WTC11 (cell line): ENCODE measurements around the gene LHPP. TPM values are rescaled to one million over a fixed set of nuclear protein-coding genes. Genes with fewer than 3 reads are reported as not detected.
"Not testable (repeated sequence)": the region's sequence is repeated elsewhere in the genome, so short reads cannot be mapped to it uniquely, and the experiment has no call there.

Source experiments
- ATAC-seq: fragments of 200-7000 bp; cut with Tn5 transposase; 2 replicates; pipeline ENCODE4 v1.10.0; 2021; ENCODE audit warnings: mild to moderate bottlenecking, moderate library complexity
- CTCF ChIA-PET: fragments of 300-600 bp; sonication (Branson Sonifier 250); formaldehyde crosslinking; loops from one replicate; lab custom pipeline; 2021; ENCODE audit warnings: antibody characterized with exemption; lab: Charles Lee
- POLR2A ChIA-PET: fragments of 350-600 bp; sonication (Branson Sonifier 250); formaldehyde crosslinking; loops from one replicate; lab custom pipeline; 2021; ENCODE audit warnings: antibody characterized with exemption; lab: Charles Lee
- DNase-seq: peaks from one replicate; pipeline ENCODE4 v3.0.0; 2021; ENCODE audit warnings: low spot score
- H3K27ac Mint-ChIP-seq: 2 replicates; pipeline ENCODE4 v1.8.0; 2021; ENCODE audit warnings: mixed read lengths
- H3K27me3 Mint-ChIP-seq: 2 replicates; pipeline ENCODE4 v1.8.0; 2021; ENCODE audit warnings: low read depth, mild to moderate bottlenecking, moderate library complexity, mixed read lengths
- H3K36me3 Mint-ChIP-seq: 2 replicates; pipeline ENCODE4 v1.8.0; 2021; ENCODE audit warnings: mixed read lengths
- H3K4me1 Mint-ChIP-seq: 2 replicates; pipeline ENCODE4 v1.8.0; 2022; ENCODE audit warnings: mixed read lengths
- H3K4me3 Mint-ChIP-seq: 2 replicates; pipeline ENCODE4 v1.8.0; 2021; ENCODE audit warnings: mild to moderate bottlenecking, moderate library complexity, mixed read lengths
- H3K9me3 Mint-ChIP-seq: 2 replicates; pipeline ENCODE4 v1.8.0; 2021; ENCODE audit warnings: mixed read lengths
- ESRRA ChIP-seq: sonication (generic); formaldehyde crosslinking; IDR thresholded peaks from 2 replicates; pipeline ENCODE4 v1.8.1; 2022; ENCODE audit warnings: mild to moderate bottlenecking, missing genetic modification reagents, borderline replicate concordance
- HMGA2 ChIP-seq: fragments of 250-450 bp; sonication (Bioruptor Pico); IDR thresholded peaks from 2 replicates; pipeline ENCODE4 v1.4.0; 2021; ENCODE audit warnings: mild to moderate bottlenecking, moderate library complexity
- NR1H2 ChIP-seq: sonication (generic); formaldehyde crosslinking; IDR thresholded peaks from 2 replicates; pipeline ENCODE4 v1.9.0; 2021; ENCODE audit warnings: mild to moderate bottlenecking, moderate library complexity, missing genetic modification reagents
- NR2C2 ChIP-seq: sonication (generic); formaldehyde crosslinking; IDR thresholded peaks from 2 replicates; pipeline ENCODE4 v1.8.0; 2022; ENCODE audit warnings: mild to moderate bottlenecking, missing genetic modification reagents
- TP53 ChIP-seq: sonication (generic); formaldehyde crosslinking; IDR thresholded peaks from 2 replicates; pipeline ENCODE4 v1.8.1; 2023; ENCODE audit warnings: mild to moderate bottlenecking, missing genetic modification reagents
- ZNF121 ChIP-seq: sonication (generic); formaldehyde crosslinking; IDR thresholded peaks from 2 replicates; pipeline ENCODE4 v1.8.0; 2023; ENCODE audit warnings: missing genetic modification reagents
- ZNF232 ChIP-seq: sonication (generic); formaldehyde crosslinking; IDR thresholded peaks from 2 replicates; pipeline ENCODE4 v1.8.0; 2022; ENCODE audit warnings: mild to moderate bottlenecking, missing genetic modification reagents
- ZNF423 ChIP-seq: fragments of 250-450 bp; sonication (Bioruptor Pico); IDR thresholded peaks from 2 replicates; pipeline ENCODE4 v2.1.2; 2022; ENCODE audit warnings: mild to moderate bottlenecking, moderate library complexity
- total RNA-seq: library from RNA; stranded (reverse); gene quantifications from 3 replicates; pipeline ENCODE4 v1.2.3, GENCODE V29; 2021
- TF ChIP-seq, protein P1 (sequence below): fragments of 250-450 bp; sonication (Bioruptor Pico); IDR thresholded peaks from 2 replicates; pipeline ENCODE4 v1.9.0; 2021; ENCODE audit warnings: mild to moderate bottlenecking
- TF ChIP-seq, protein P2 (sequence below): sonication (generic); formaldehyde crosslinking; IDR thresholded peaks from 2 replicates; pipeline ENCODE4 v1.8.1; 2023; ENCODE audit warnings: mild to moderate bottlenecking, missing genetic modification reagents, moderate library complexity
- TF ChIP-seq, protein P3 (sequence below): sonication (generic); formaldehyde crosslinking; IDR thresholded peaks from 2 replicates; pipeline ENCODE4 v1.8.0; 2022; ENCODE audit warnings: mild to moderate bottlenecking, missing genetic modification reagents

The LHPP gene
- total RNA-seq, 1 experiment from 2014 or later = 33.2 TPM

DNA sequence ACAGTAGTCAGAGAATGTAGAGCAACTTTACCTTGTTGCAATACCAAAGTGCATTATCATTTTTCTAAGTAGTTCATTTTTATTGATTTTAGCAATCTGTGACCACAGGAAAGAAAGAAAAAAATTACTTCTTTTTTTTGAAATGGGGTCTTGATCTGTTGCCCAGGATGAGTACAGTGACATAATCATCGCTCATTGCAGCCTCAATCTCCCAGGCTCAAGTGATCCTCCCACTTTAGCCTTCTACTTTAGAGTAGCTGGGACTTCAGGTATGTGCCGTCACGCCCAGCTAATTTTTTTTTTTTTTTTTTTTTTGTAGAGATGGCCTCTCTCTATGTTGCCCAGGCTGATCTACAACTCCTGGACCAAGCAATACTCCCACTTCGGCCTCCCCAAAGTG is 31.5 kb upstream of the LHPP start:
- Mint-ChIP-seq H3K9me3 (no peaks in the 10 kb centered on the region), H3K27me3 (no peaks in the 10 kb centered on the region; the same call in 1 of the 2 replicates), H3K4me3 (no peak overlapping the region), H3K4me1 (peaks cover 20% of the 10 kb centered on the region), H3K36me3 (no peaks in the 10 kb centered on the region), H3K27ac (no peak overlapping the region)
- CTCF ChIA-PET = interaction anchor here (0.7 to 1.7 kb wide), 6 partner anchors 11 to 135 kb away, joined by 3 to 5 read pairs (median 3); partner anchors contain the start of gene OAT
- ATAC-seq (no peak), DNase-seq (no peak)
- POLR2A ChIA-PET = no interaction called here
- TF ChIP-seq, protein P1, sequence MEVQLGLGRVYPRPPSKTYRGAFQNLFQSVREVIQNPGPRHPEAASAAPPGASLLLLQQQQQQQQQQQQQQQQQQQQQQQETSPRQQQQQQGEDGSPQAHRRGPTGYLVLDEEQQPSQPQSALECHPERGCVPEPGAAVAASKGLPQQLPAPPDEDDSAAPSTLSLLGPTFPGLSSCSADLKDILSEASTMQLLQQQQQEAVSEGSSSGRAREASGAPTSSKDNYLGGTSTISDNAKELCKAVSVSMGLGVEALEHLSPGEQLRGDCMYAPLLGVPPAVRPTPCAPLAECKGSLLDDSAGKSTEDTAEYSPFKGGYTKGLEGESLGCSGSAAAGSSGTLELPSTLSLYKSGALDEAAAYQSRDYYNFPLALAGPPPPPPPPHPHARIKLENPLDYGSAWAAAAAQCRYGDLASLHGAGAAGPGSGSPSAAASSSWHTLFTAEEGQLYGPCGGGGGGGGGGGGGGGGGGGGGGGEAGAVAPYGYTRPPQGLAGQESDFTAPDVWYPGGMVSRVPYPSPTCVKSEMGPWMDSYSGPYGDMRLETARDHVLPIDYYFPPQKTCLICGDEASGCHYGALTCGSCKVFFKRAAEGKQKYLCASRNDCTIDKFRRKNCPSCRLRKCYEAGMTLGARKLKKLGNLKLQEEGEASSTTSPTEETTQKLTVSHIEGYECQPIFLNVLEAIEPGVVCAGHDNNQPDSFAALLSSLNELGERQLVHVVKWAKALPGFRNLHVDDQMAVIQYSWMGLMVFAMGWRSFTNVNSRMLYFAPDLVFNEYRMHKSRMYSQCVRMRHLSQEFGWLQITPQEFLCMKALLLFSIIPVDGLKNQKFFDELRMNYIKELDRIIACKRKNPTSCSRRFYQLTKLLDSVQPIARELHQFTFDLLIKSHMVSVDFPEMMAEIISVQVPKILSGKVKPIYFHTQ (CRISPR knock-in tag) = no peak
- TF ChIP-seq ZNF121 (CRISPR knock-in tag) = peak; percentile 63; the same call in 1 of the 2 replicates

DNA sequence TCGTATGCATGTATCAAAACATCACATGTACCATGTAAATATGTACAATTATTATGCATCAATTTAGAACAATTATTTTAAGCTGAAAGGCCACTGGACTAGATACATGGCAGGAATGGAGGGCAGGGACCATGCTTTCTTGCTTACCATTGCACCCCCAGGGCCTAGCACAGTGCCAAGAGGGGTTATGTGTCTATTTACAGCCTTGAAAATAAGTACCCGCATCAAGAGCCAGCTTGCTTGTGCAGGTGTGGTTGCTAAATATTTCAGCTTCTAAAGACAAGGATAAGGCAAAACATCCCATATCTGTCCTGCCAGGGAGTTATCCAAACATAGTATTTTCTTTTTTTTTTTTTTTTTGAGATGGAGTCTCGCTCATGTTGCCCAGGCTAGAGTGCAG is 28.2 kb upstream of the LHPP start:
- Mint-ChIP-seq H3K36me3 (no peaks in the 10 kb centered on the region), H3K4me3 (no peak overlapping the region), H3K27me3 (no peaks in the 10 kb centered on the region; the same call in 1 of the 2 replicates), H3K27ac (no peak overlapping the region), H3K9me3 (no peaks in the 10 kb centered on the region), H3K4me1 (peaks cover 17% of the 10 kb centered on the region)
- ChIA-PET POLR2A (interaction anchor here (1.0 to 1.2 kb wide), 2 partner anchors 15 to 21 kb away, joined by 3 read pairs; partner anchors contain the start of gene OAT), CTCF (interaction anchor here (0.6 to 1.5 kb wide), 3 partner anchors 21 to 44 kb away, joined by 3 to 4 read pairs (median 3); no protein-coding TSS in a partner anchor)
- DNase-seq (no peak), ATAC-seq (no peak)
- TF ChIP-seq ZNF232 (CRISPR knock-in tag) (no peak), NR2C2 (CRISPR knock-in tag) (no peak), ZNF423 (CRISPR knock-in tag) (no peak), HMGA2 (no peak), ESRRA (CRISPR knock-in tag) (no peak)
- TF ChIP-seq, protein P2, sequence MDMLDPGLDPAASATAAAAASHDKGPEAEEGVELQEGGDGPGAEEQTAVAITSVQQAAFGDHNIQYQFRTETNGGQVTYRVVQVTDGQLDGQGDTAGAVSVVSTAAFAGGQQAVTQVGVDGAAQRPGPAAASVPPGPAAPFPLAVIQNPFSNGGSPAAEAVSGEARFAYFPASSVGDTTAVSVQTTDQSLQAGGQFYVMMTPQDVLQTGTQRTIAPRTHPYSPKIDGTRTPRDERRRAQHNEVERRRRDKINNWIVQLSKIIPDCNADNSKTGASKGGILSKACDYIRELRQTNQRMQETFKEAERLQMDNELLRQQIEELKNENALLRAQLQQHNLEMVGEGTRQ (CRISPR knock-in tag) = no peak

DNA sequence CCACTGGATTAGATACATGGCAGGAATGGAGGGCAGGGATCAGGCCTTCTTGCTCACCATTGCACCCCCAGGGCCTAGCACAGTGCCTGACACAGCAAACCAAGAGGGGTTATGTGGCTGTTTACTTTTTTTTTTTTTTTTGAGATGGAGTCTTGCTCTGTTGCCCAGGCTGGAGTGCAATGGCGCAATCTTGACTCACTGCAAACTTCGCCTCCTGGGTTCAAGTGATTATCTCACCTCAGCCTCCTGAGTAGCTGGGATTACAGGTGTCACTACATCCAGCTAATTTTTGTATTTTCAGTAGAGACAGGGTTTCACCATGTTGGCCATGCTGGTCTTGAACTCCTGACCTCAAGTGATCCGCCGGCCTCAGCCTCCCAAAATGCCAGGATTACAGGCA is 25.9 kb upstream of the LHPP start:
- H3K4me3 Mint-ChIP-seq, DNase-seq, POLR2A ChIA-PET, ATAC-seq, H3K4me1 Mint-ChIP-seq, CTCF ChIA-PET, H3K27ac Mint-ChIP-seq, H3K27me3 Mint-ChIP-seq, H3K9me3 Mint-ChIP-seq, H3K36me3 Mint-ChIP-seq: not testable (repeated sequence)
- TF ChIP-seq ZNF121 (CRISPR knock-in tag) = peak; percentile 45; the same call in 1 of the 2 replicates

DNA sequence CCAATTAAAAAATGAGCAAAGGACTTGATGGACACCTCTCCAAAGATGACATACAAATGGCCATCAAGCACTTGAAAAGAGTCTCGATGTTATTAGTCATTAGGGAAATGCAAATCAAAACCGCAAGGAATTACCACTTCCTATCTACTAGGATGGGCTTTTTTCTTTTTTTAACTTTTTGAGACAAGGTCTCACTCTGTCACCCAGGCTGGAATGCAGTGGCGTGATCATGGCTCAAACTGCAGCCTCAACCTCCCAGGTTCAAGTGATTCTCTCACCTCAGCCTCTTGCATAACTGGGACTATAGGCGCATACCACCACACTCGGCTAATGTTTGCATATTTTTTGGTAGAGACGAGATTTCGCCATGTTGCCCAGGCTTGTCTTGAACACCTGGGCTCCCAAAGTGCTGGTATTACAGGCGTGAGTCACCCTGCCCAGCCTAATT is 25.4 kb upstream of the LHPP start:
- Mint-ChIP-seq H3K27me3 (no peaks in the 10 kb centered on the region), H3K4me3 (no peak overlapping the region), H3K9me3 (no peaks in the 10 kb centered on the region), H3K36me3 (no peaks in the 10 kb centered on the region), H3K27ac (no peak overlapping the region), H3K4me1 (peaks cover 2% of the 10 kb centered on the region; the same call in 1 of the 2 replicates)
- POLR2A ChIA-PET = no interaction called here
- ATAC-seq (no peak), DNase-seq (no peak)
- no peak for TF ChIP-seq NR1H2
- no peak for TF ChIP-seq TP53
- TF ChIP-seq, protein P3, sequence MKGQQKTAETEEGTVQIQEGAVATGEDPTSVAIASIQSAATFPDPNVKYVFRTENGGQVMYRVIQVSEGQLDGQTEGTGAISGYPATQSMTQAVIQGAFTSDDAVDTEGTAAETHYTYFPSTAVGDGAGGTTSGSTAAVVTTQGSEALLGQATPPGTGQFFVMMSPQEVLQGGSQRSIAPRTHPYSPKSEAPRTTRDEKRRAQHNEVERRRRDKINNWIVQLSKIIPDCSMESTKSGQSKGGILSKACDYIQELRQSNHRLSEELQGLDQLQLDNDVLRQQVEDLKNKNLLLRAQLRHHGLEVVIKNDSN (CRISPR knock-in tag) = no peak
- TF ChIP-seq ZNF423 (CRISPR knock-in tag) = no peak
- TF ChIP-seq, all 79 proteins: peak for 0
- CTCF ChIA-PET = no interaction called here

DNA sequence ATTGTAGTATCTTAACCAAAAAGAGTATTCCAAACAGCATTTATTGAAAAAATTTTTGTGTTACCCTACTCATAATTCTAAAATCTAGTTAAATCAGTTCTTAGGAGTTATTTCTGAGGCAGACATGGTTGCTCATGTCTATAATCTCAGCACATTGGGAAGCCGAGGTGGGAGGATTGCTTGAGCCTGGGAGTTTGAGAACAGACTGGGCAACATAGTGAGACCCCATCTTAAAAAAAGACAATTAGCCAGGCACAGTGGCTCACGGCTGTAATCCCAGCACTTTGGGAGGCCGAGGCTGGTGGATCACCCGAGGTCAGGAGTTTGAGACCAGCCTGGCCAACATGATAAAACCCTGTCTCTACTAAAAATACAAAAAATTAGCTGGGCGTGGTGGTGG is 19.9 kb upstream of the LHPP start:
- CTCF ChIA-PET = not testable (repeated sequence)

More for the DNA sequence above, 19.9 kb upstream of the LHPP start:
- H3K9me3 Mint-ChIP-seq, H3K4me1 Mint-ChIP-seq, H3K27ac Mint-ChIP-seq, H3K36me3 Mint-ChIP-seq, DNase-seq, H3K4me3 Mint-ChIP-seq, POLR2A ChIA-PET, ATAC-seq: not testable (repeated sequence)
- peaks cover 14% of the 10 kb centered on the region for H3K27me3 Mint-ChIP-seq
- TF ChIP-seq ZNF121 (CRISPR knock-in tag) = peak; percentile 53; the same call in 1 of the 2 replicates
